Measurements from ENCODE around the gene SERPINB8. TPM values are rescaled to one million over a fixed set of nuclear protein-coding genes. Genes with fewer than 3 reads are reported as not detected.

SERPINB8 gene
- total RNA-seq, 1 donor from 2014 or later: 44.0 TPM

- ATAC-seq: no peak
These were observed 50.3 kb downstream of the SERPINB8 start for GRCh38 chr18:64019922-64020756.

GRCh38 chr18:64026350-64026749 is 56.5 kb downstream of the SERPINB8 start:
- ATAC-seq: no peak

- no peak for ATAC-seq
These were observed 58.2 kb downstream of the SERPINB8 start for GRCh38 chr18:64027931-64028695.

- ATAC-seq: no peak
These were observed 59.2 kb downstream of the SERPINB8 start for GRCh38 chr18:64029096-64029495.

- ATAC-seq: no peak
These were observed 61.5 kb downstream of the SERPINB8 start for GRCh38 chr18:64031411-64031810.

- no peak for ATAC-seq
These were observed 62.4 kb downstream of the SERPINB8 start for GRCh38 chr18:64032312-64032711.

GRCh38 chr18:64037812-64038414 is 68.0 kb downstream of the SERPINB8 start:
- ATAC-seq: no peak

Other genes starting within 250 kb of the SERPINB8 start
- gene SERPINB7, start 194.7 kb upstream of the SERPINB8 start, total RNA-seq: 1.4 TPM
- 139 TPM for gene SERPINB2, start 82.4 kb upstream of the SERPINB8 start, total RNA-seq
- 0.36 TPM for gene SERPINB10, start 62.1 kb upstream of the SERPINB8 start, total RNA-seq
- 2.0 TPM for gene HMSD, start 20.8 kb upstream of the SERPINB8 start, total RNA-seq
- gene LINC00305, start 179.0 kb downstream of the SERPINB8 start, total RNA-seq: not detected

Measured in esophagus mucosa (tissue), 1 donor.